ENCODE measurements around the gene NKAP. TPM values are rescaled to one million over a fixed set of nuclear protein-coding genes. Genes with fewer than 3 reads are reported as not detected.

Gene NKAP
- total and polyA plus RNA-seq, 2 of the 13 experiments (the other 11 are each of a cell fraction or from before 2014, with no cell fraction given), result 3.6 to 6.1 TPM

GRCh38 chrX:119871599-119872395, 71.8 kb downstream of the NKAP start, which contains the start of the genes NDUFA1 and RNF113A (continued):
- peak; percentile 78 for TF ChIP-seq ZNF800 (CRISPR knock-in tag; IDR thresholded peaks at IDR 0.05)
- TF ChIP-seq ZNF136 (CRISPR knock-in tag; IDR thresholded peaks at IDR 0.05; ENCODE audit: low read depth), result no peak
- no peak for TF ChIP-seq ZNF839 (CRISPR knock-in tag; IDR thresholded peaks at IDR 0.05; ENCODE audit: borderline replicate concordance)
- no peak for TF ChIP-seq NFE2L1 (CRISPR knock-in tag; IDR thresholded peaks at IDR 0.05; ENCODE audit: borderline replicate concordance)
- no peak for TF ChIP-seq GPBP1L1 (CRISPR knock-in tag; IDR thresholded peaks at IDR 0.05)
- TF ChIP-seq DMTF1 (CRISPR knock-in tag; IDR thresholded peaks at IDR 0.05), result no peak
- TF ChIP-seq SOX13 (IDR thresholded peaks at IDR 0.05), result no peak
- TF ChIP-seq SOX13 (CRISPR knock-in tag; conservative IDR thresholded peaks at IDR 0.05 in 1 of 2, IDR thresholded peaks at IDR 0.05 in 1 of 2), result no peak
- no peak for TF ChIP-seq CBX2 (IDR thresholded peaks at IDR 0.05; ENCODE audit: low read depth, low read length)
- no peak for TF ChIP-seq CBX2 (CRISPR knock-in tag; IDR thresholded peaks at IDR 0.05; ENCODE audit: low read depth)
- no peak for TF ChIP-seq ATF2 (CRISPR knock-in tag; IDR thresholded peaks at IDR 0.05)
- peak; percentile 79; the same call in 1 of the 2 replicates for TF ChIP-seq ZFAT (CRISPR knock-in tag; conservative IDR thresholded peaks at IDR 0.05)
- TF ChIP-seq IKZF1 (IDR thresholded peaks at IDR 0.05), result no peak
- peak; percentile 70; the same call in 1 of the 2 replicates for TF ChIP-seq GMEB2 (CRISPR knock-in tag; IDR thresholded peaks at IDR 0.05; ENCODE audit: low read depth)
- no peak for TF ChIP-seq PAXIP1 (CRISPR knock-in tag; conservative IDR thresholded peaks at IDR 0.05)

Data from HepG2 (cell line).